Spleen (tissue), 7 donors: ENCODE results near the gene NUPR1.

Experiments used
- POLR2A ChIP-seq, 3 donors: fragments of 450-650 bp; IDR thresholded peaks; one replicate each; pipeline ENCODE4 v1.5.1; 2017; ENCODE audit warnings: antibody characterized with exemption in 3 of 3, mild to moderate bottlenecking in 1 of 3
- TF ChIP-seq, protein P1 (sequence below), 11 experiments: fragments of 200-600 bp in 7 of 11; fragments of 450-650 bp in 4 of 11; sonication (generic) in 4 of 11; IDR thresholded peaks in 8 of 11; conservative IDR thresholded peaks in 3 of 11; 1 replicate in 7 of 11; 2 replicates in 4 of 11; pipeline versions ENCODE4 v1.4.0 to v1.8.0; 2016 to 2021; ENCODE audit warnings: antibody characterized with exemption in 11 of 11, inconsistent platforms in 4 of 11, mild to moderate bottlenecking in 1 of 11
- donor health status: DM: no; HTN: no; CAD: no; lungs with moderate emphysema.
- donor health status: DM: no; HTN: no; CAD: no.
- donor health status: DM: no; HTN: no; CAD: no.

- no peak for TF ChIP-seq POLR2A (IDR thresholded peaks at IDR 0.05)
- TF ChIP-seq, protein P1, sequence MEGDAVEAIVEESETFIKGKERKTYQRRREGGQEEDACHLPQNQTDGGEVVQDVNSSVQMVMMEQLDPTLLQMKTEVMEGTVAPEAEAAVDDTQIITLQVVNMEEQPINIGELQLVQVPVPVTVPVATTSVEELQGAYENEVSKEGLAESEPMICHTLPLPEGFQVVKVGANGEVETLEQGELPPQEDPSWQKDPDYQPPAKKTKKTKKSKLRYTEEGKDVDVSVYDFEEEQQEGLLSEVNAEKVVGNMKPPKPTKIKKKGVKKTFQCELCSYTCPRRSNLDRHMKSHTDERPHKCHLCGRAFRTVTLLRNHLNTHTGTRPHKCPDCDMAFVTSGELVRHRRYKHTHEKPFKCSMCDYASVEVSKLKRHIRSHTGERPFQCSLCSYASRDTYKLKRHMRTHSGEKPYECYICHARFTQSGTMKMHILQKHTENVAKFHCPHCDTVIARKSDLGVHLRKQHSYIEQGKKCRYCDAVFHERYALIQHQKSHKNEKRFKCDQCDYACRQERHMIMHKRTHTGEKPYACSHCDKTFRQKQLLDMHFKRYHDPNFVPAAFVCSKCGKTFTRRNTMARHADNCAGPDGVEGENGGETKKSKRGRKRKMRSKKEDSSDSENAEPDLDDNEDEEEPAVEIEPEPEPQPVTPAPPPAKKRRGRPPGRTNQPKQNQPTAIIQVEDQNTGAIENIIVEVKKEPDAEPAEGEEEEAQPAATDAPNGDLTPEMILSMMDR (IDR thresholded peaks at IDR 0.05 in 8 of 11, conservative IDR thresholded peaks at IDR 0.05 in 3 of 11) = no peak
Observed at GRCh38 chr16:28575446-28576109, 36.8 kb upstream of the NUPR1 start.
